GM10248 (cell line): ENCODE results near the gene COMMD7.
"Not testable (repeated sequence)": the region's sequence is repeated elsewhere in the genome, so short reads cannot be mapped to it uniquely, and the experiment has no call there.

Experiments used
- CTCF ChIA-PET: fragments of 300-600 bp; sonication (Branson Sonifier 250); formaldehyde crosslinking; extraction: SDS; loops from one replicate; lab custom pipeline; 2021; ENCODE audit warnings: antibody characterized with exemption; lab: Yijun Ruan, JAX
- POLR2A ChIA-PET: fragments of 350-650 bp; sonication (Branson Sonifier 250); formaldehyde crosslinking; extraction: SDS; loops from one replicate; lab custom pipeline; 2020; ENCODE audit warnings: antibody characterized with exemption; lab: Yijun Ruan, JAX
- DNase-seq: peaks from one replicate; pipeline ENCODE4 v3.0.0; 2012; ENCODE audit errors: extremely low spot score
- TF ChIP-seq, protein P1 (sequence below): IDR thresholded peaks from 2 replicates; pipeline ENCODE4 v1.5.1; 2012; ENCODE audit warnings: mild to moderate bottlenecking, low read depth; ENCODE audit errors: extremely low read depth, missing control alignments, control extremely low read depth

Gene COMMD7

DNA sequence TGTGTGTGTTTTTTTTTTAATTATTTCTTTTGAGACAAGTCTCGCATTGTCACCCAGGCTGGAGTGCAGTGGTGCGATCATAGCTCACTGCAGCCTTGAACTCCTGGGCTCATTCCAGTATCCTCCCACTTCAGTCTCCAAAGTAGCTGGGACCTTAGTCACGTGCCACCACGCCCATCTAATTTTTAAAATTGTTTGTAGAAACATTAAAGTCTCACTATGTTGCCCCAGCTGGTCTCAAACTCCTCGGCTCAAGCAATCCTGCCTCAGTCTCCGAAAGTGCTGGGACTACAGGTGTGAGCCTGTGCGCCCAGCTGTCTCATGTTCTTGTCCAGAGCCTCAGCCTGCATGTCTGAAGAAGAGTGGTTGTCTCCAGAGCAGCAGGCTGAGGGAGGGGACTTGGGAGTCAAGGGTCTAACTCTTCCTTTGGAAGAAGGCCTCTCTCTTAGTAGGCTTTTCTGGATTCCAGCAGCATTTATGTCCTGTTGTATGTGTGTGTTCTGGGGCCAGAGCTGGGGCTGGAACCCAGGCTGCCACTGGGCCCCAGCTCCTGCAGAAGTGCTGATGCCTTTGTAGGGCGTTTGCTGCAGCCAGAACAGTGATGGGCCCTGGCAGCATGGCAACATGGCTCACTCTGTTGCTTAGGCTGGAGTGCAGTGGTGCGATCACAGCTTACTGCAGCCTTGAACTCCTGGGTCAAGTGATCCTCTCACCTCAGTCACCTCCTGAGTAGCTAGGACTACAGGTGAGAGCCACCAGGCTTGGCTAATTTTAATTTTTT is 24.3 kb upstream of the COMMD7 start:
- TF ChIP-seq, protein P1, sequence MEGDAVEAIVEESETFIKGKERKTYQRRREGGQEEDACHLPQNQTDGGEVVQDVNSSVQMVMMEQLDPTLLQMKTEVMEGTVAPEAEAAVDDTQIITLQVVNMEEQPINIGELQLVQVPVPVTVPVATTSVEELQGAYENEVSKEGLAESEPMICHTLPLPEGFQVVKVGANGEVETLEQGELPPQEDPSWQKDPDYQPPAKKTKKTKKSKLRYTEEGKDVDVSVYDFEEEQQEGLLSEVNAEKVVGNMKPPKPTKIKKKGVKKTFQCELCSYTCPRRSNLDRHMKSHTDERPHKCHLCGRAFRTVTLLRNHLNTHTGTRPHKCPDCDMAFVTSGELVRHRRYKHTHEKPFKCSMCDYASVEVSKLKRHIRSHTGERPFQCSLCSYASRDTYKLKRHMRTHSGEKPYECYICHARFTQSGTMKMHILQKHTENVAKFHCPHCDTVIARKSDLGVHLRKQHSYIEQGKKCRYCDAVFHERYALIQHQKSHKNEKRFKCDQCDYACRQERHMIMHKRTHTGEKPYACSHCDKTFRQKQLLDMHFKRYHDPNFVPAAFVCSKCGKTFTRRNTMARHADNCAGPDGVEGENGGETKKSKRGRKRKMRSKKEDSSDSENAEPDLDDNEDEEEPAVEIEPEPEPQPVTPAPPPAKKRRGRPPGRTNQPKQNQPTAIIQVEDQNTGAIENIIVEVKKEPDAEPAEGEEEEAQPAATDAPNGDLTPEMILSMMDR, result no peak
- no peak for DNase-seq
- ChIA-PET POLR2A (no interaction called here), CTCF (interaction anchor here (0.6 to 9.3 kb wide), 4 partner anchors 8 to 94 kb away, joined by 3 to 81 read pairs (median 6); partner anchors contain the start of gene C20orf203)

DNA sequence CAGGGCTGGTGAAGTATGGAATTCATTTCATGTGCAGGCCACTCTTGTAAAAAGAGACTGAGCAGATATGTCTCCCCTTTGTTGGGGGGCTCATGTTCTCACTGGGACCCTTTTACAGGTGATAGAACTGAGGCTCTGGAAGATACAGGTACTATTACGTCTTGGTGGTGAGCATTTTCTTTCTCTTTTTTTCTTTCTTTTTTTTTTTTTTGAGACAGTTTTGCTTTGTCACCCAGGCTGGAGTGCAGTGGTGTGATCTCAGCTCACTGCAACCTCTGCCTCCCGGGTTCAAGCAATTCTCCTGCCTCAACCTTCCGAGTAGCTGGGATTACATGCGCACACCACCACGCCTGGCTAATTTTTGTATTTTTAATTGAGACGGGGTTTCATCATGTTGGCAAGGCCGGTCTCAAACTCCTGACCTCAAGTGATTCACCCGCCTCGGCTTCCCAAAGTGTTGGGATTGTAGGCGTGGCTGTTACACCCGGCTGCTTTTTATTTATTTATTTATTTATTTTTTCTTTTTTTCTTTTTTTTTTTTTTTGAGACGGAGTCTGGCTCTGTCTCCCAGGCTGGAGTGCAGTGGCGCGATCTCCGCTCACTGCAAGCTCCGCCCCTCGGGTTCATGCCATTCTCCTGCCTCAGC is 22.1 kb upstream of the COMMD7 start:
- CTCF ChIA-PET, result interaction anchor here (0.9 to 9.3 kb wide), 4 partner anchors 14 to 92 kb away, joined by 3 to 81 read pairs (median 10); partner anchors contain the start of gene C20orf203
- DNase-seq, POLR2A ChIA-PET: not testable (repeated sequence)

DNA sequence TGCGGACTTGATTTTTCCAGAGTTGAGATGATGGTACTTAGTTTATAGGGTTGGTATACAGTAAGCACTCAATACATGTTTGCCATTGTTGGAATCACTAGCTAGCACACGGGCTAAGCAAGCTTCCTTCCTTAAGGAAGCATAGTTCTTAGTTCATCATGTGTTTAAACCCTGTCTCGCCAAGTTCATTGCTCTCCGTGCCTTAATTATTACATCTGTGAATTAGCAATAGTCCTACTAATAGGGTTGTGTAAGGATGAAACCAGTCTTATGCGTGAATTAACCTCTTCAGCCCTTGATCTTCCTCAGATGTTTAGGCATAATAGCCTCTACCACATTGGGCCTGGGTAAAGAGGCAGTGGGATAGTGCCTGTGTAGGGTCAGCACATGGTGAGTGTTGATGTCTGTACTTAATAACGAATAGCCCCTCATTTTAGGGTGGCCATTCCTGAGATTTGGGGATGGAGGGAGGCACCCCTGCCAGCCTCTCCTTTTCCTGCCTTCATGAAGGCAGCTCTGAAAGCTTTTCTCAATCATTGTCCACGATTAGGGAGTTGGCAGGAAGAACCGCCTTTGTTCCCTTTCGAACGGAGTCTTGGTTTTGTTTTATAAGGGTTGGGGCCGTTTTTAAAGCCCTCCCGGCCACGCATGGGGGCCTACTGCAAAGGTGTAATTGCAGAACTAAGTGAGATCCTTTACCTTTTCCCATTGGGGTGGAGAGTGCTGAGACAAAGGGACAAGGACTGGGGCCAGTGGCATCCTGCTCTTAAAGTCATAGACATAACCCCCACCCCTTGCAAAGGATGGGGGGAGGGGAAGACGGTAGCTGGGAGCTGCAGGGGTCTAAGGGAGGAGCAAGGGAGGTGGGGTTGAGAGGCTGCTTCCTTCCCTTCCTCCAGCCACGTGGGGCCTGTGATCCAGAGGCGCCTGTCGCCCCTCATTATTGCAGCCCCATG is 21.0 kb upstream of the COMMD7 start:
- CTCF ChIA-PET, result interaction anchor here (1.1 to 9.3 kb wide), 10 partner anchors 11 to 278 kb away, joined by 3 to 81 read pairs (median 5); partner anchors contain the start of genes C20orf203 and COMMD7
- POLR2A ChIA-PET, result no interaction called here
- DNase-seq, result no peak
- TF ChIP-seq, protein P1, result no peak

DNA sequence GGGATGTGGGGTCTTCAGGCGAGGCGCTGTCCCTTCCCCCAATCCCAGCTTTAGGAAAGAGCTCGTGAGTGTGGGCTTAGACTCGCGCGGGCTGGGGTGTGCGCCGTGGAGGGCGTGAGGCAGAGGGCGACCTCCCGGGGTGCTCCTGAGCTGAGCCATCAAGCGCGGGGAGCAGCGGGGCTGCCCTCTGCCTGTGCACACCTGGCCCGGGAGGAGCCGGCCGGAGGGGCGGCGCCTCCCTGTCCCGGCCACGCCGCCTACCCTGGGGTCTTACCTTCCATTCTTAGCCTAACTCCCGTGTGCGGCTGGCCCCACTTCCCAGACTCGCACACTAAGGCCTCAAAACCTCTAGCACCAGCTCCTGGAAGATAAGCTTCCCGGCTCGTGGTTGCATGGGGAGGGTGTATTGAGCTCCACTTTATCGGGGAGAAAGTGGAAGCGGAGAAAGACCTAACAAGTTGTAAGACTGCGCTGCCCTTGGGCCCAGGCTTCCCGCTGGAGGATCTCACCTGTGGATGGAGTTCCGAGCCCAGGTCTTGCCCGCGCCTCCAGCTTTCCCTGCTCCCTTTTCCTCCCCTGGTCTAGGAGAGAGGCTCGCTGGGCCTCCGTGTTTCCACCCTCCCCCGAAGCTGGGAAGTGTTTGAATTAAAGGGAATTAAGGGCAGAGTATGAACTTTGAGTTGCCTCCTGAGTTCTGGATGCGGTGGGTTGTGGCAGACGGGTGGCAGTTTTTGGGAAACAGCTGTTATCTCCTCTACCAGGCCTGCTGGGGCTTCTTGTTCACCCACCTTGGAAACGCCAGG is 20.1 kb upstream of the COMMD7 start:
- DNase-seq, result peak; percentile 46
- CTCF ChIA-PET, result interaction anchor here (0.9 to 9.3 kb wide), 11 partner anchors 9 to 278 kb away, joined by 3 to 81 read pairs (median 4); partner anchors contain the start of genes C20orf203 and COMMD7
- POLR2A ChIA-PET, result interaction anchor here (0.7 kb wide), 1 partner anchor 20 kb away, joined by 3 read pairs; no protein-coding TSS in a partner anchor
- TF ChIP-seq, protein P1, result no peak

DNA sequence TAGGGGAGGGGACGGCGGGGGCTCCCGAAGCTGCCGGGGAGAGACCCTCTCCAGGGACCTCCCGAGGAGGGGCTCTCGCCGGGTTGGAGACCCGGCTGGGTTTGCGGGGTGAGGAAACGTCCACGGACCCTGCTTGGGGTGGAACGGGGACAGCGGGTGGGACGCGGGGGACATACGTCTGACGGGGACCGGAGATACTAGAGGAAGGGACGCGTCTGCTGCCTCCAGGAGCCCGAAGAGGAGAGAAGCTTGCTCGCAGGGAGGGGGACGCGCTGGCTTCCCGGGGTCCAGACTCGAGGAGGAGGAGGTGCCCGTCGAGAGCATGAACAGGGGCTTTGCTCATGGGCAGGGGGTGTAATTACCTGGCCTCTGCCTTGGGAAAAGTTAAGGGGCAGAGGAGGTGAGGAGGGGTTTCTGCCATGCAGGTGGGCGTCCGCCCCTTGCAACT is 19.5 kb upstream of the COMMD7 start:
- TF ChIP-seq, protein P1, result no peak
- no peak for DNase-seq
- POLR2A ChIA-PET, result no interaction called here

More for the DNA sequence above, 19.5 kb upstream of the COMMD7 start:
- CTCF ChIA-PET, result interaction anchor here (0.9 to 9.3 kb wide), 8 partner anchors 8 to 33 kb away, joined by 3 to 81 read pairs (median 5); partner anchors contain the start of gene COMMD7
